ENCODE data around the gene PSTPIP2.

PSTPIP2 gene

GRCh38 chr18:46080156-46080555 lies 8.1 kb upstream of the PSTPIP2 start:
- TF ChIP-seq, protein P1, sequence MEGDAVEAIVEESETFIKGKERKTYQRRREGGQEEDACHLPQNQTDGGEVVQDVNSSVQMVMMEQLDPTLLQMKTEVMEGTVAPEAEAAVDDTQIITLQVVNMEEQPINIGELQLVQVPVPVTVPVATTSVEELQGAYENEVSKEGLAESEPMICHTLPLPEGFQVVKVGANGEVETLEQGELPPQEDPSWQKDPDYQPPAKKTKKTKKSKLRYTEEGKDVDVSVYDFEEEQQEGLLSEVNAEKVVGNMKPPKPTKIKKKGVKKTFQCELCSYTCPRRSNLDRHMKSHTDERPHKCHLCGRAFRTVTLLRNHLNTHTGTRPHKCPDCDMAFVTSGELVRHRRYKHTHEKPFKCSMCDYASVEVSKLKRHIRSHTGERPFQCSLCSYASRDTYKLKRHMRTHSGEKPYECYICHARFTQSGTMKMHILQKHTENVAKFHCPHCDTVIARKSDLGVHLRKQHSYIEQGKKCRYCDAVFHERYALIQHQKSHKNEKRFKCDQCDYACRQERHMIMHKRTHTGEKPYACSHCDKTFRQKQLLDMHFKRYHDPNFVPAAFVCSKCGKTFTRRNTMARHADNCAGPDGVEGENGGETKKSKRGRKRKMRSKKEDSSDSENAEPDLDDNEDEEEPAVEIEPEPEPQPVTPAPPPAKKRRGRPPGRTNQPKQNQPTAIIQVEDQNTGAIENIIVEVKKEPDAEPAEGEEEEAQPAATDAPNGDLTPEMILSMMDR (IDR thresholded peaks at IDR 0.05; ENCODE audit: control insufficient read depth, insufficient read depth, low read depth, low read length, missing control alignments), result no peak
- H3K4me3 ChIP-seq (ENCODE audit: control insufficient read depth, low read depth, low read length), result no peak overlapping the region

GRCh38 chr18:46079336-46079735 lies 7.3 kb upstream of the PSTPIP2 start:
- DNase-seq (ENCODE audit: low read depth), result no peak
- TF ChIP-seq, protein P1 (IDR thresholded peaks at IDR 0.05; ENCODE audit: control insufficient read depth, insufficient read depth, low read depth, low read length, missing control alignments), result no peak
- no peak overlapping the region for H3K4me3 ChIP-seq (ENCODE audit: control insufficient read depth, low read depth, low read length)

More at GRCh38 chr18:46080156-46080555, 8.1 kb upstream of the PSTPIP2 start:
- no peak for DNase-seq (ENCODE audit: low read depth)

DNA sequence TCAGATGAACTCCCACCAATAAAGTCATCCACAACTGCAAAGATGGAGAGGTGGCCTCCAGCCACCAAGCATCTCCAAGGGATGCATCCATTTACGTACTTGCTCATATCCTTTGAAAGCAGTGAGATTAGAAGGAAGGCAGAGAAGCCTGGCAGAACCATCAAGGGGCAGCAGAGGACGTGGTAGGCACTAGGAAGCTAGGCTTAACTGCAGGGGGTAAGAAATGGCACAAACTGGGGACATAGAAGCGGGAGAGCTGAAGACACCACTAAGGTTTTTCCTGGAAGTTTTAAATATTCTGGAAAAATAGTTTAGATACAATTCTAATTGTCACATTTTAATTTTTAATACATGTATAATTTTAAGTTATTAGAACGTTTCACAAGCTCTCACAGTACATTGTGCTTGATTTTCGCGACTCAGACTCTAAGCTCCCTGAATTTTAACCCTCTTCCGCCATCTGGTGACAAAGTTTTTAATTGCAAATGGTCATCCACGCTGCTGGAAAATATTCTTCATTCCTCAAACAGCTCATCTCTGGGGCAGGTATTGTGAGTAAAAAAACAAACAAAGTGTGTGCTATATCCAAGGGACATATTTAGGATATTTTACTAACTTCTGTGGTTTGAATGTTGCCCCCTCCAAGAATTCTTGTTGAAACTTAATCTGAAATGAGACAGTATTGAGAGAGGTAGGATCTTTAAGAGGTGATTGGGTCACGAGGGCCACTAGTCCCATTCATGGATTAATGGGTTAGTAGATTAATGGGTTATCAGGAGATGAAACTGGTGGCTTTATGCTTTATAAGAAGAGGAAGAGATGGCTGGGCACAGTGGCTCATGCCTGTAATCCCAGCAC lies 1.6 kb upstream of the PSTPIP2 start:
- no peak for DNase-seq (ENCODE audit: low read depth)
- H3K4me3 ChIP-seq (ENCODE audit: control insufficient read depth, low read depth, low read length), result no peak overlapping the region
- TF ChIP-seq, protein P1 (IDR thresholded peaks at IDR 0.05; ENCODE audit: control insufficient read depth, insufficient read depth, low read depth, low read length, missing control alignments), result peak; percentile 60

GRCh38 chr18:46072959-46073358 lies 899 bp upstream of the PSTPIP2 start:
- TF ChIP-seq, protein P1 (IDR thresholded peaks at IDR 0.05; ENCODE audit: control insufficient read depth, insufficient read depth, low read depth, low read length, missing control alignments), result no peak
- no peak for DNase-seq (ENCODE audit: low read depth)
- no peak overlapping the region for H3K4me3 ChIP-seq (ENCODE audit: control insufficient read depth, low read depth, low read length)

DNA sequence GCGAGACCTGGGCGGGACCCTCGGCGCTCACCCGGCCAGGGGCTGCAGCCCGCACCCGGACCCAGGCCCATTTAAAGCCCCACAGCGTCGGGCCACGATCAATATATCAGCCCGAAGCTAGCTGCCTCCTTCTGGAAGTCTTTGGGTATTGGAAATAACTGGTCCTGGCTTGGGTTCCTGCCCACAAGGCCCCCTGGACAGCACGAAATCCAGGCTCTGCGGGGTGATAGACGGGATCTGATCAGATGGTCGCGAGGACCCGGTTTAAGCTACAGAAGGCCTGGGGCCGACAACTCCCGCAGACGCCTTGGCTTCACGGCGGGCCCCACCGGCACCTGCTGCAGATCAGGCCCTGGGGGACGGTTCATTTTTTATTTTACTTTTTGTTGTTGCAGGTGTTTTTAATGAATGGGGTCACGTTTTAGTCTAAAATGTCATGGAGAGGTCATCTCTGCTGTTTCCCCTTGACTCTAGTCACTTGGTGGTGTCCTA lies 362 bp upstream of the PSTPIP2 start:
- TF ChIP-seq, protein P1 (IDR thresholded peaks at IDR 0.05; ENCODE audit: control insufficient read depth, insufficient read depth, low read depth, low read length, missing control alignments), result peak; percentile 3
- DNase-seq (ENCODE audit: low read depth), result no peak
- H3K4me3 ChIP-seq (ENCODE audit: control insufficient read depth, low read depth, low read length), result peak overlapping the region; percentile 70

- DNase-seq (ENCODE audit: low read depth), result no peak
- TF ChIP-seq, protein P1 (IDR thresholded peaks at IDR 0.05; ENCODE audit: control insufficient read depth, insufficient read depth, low read depth, low read length, missing control alignments), result no peak
- H3K4me3 ChIP-seq (ENCODE audit: control insufficient read depth, low read depth, low read length), result peak overlapping the region; percentile 70
Observed at GRCh38 chr18:46070815-46071652, 1.0 kb downstream of the PSTPIP2 start.
